IPS-20b (cell line): ENCODE results near the gene ZBTB46.

Experiments used
- H3K27ac ChIP-seq: one replicate; pipeline ENCODE4 v1.5.1; 2013; ENCODE audit warnings: low read length
- H3K27me3 ChIP-seq: 2 replicates; pipeline ENCODE4 v1.6.1; 2013; ENCODE audit warnings: mild to moderate bottlenecking, low read length, inconsistent platforms; ENCODE audit not compliant: insufficient read depth
- H3K36me3 ChIP-seq: 2 replicates; pipeline ENCODE4 v1.6.1; 2013; ENCODE audit warnings: low read depth, mild to moderate bottlenecking, inconsistent platforms, low read length, moderate library complexity; ENCODE audit not compliant: insufficient read depth
- H3K4me1 ChIP-seq: 2 replicates; pipeline ENCODE4 v1.6.1; 2013; ENCODE audit warnings: mild to moderate bottlenecking, control low read depth, inconsistent platforms, low read length, moderate library complexity; ENCODE audit not compliant: insufficient read depth
- H3K4me3 ChIP-seq: 2 replicates; pipeline ENCODE4 v1.5.1; 2013; ENCODE audit warnings: mild to moderate bottlenecking, low read length, inconsistent platforms
- H3K9ac ChIP-seq: 2 replicates; pipeline ENCODE4 v1.6.1; 2013; ENCODE audit warnings: low read depth, mild to moderate bottlenecking, inconsistent platforms, low read length, moderate library complexity
- H3K9me3 ChIP-seq: 2 replicates; pipeline ENCODE4 v1.6.1; 2013; ENCODE audit warnings: mild to moderate bottlenecking, low read depth, low read length, inconsistent platforms; ENCODE audit not compliant: insufficient read depth

Gene ZBTB46

GRCh38 chr20:63821811-63822210 lies 9.3 kb downstream of the ZBTB46 start:
- Histone ChIP-seq H3K4me1 (no peaks in the 10 kb centered on the region), H3K4me3 (no peak overlapping the region), H3K27ac (no peak overlapping the region), H3K9me3 (no peaks in the 10 kb centered on the region), H3K36me3 (no peaks in the 10 kb centered on the region), H3K27me3 (no peaks in the 10 kb centered on the region), H3K9ac (no peak overlapping the region)

GRCh38 chr20:63819224-63819921 lies 11.7 kb downstream of the ZBTB46 start:
- Histone ChIP-seq H3K27me3 (no peaks in the 10 kb centered on the region), H3K36me3 (no peaks in the 10 kb centered on the region), H3K27ac (no peak overlapping the region), H3K4me3 (no peak overlapping the region), H3K9me3 (no peaks in the 10 kb centered on the region), H3K4me1 (no peaks in the 10 kb centered on the region), H3K9ac (no peak overlapping the region)

- Histone ChIP-seq H3K4me3 (no peak overlapping the region), H3K9ac (no peak overlapping the region), H3K4me1 (no peaks in the 10 kb centered on the region), H3K27ac (no peak overlapping the region), H3K9me3 (no peaks in the 10 kb centered on the region), H3K27me3 (no peaks in the 10 kb centered on the region), H3K36me3 (no peaks in the 10 kb centered on the region)
Measured at GRCh38 chr20:63815615-63816253, 15.3 kb downstream of the ZBTB46 start.

GRCh38 chr20:63814891-63815614 lies 16.0 kb downstream of the ZBTB46 start:
- Histone ChIP-seq H3K9ac (no peak overlapping the region), H3K4me1 (no peaks in the 10 kb centered on the region), H3K9me3 (no peaks in the 10 kb centered on the region), H3K27ac (no peak overlapping the region), H3K36me3 (no peaks in the 10 kb centered on the region), H3K27me3 (no peaks in the 10 kb centered on the region), H3K4me3 (no peak overlapping the region)

- Histone ChIP-seq H3K36me3 (no peaks in the 10 kb centered on the region), H3K27me3 (no peaks in the 10 kb centered on the region), H3K9ac (no peak overlapping the region)
Measured at GRCh38 chr20:63811491-63811875, 19.6 kb downstream of the ZBTB46 start.

GRCh38 chr20:63810730-63811490 lies 20.2 kb downstream of the ZBTB46 start:
- no peak overlapping the region for H3K4me3 ChIP-seq
- no peaks in the 10 kb centered on the region for H3K9me3 ChIP-seq
- H3K4me1 ChIP-seq = no peaks in the 10 kb centered on the region
- no peaks in the 10 kb centered on the region for H3K27me3 ChIP-seq
- no peak overlapping the region for H3K9ac ChIP-seq
- no peaks in the 10 kb centered on the region for H3K36me3 ChIP-seq
- H3K27ac ChIP-seq = no peak overlapping the region

More at GRCh38 chr20:63811491-63811875, 19.6 kb downstream of the ZBTB46 start:
- Histone ChIP-seq H3K27ac (no peak overlapping the region), H3K9me3 (no peaks in the 10 kb centered on the region), H3K4me1 (no peaks in the 10 kb centered on the region), H3K4me3 (no peak overlapping the region)

GRCh38 chr20:63809856-63810255 lies 21.2 kb downstream of the ZBTB46 start:
- H3K36me3 ChIP-seq = no peaks in the 10 kb centered on the region
- no peaks in the 10 kb centered on the region for H3K27me3 ChIP-seq
- no peaks in the 10 kb centered on the region for H3K4me1 ChIP-seq
- no peak overlapping the region for H3K27ac ChIP-seq
- H3K9me3 ChIP-seq = no peaks in the 10 kb centered on the region
- no peak overlapping the region for H3K4me3 ChIP-seq
- H3K9ac ChIP-seq = no peak overlapping the region

GRCh38 chr20:63808964-63809674 lies 21.9 kb downstream of the ZBTB46 start:
- Histone ChIP-seq H3K27ac (no peak overlapping the region), H3K9me3 (no peaks in the 10 kb centered on the region), H3K4me1 (no peaks in the 10 kb centered on the region), H3K27me3 (no peaks in the 10 kb centered on the region), H3K4me3 (no peak overlapping the region), H3K9ac (no peak overlapping the region), H3K36me3 (no peaks in the 10 kb centered on the region)

- no peak overlapping the region for H3K4me3 ChIP-seq
- H3K27me3 ChIP-seq = no peaks in the 10 kb centered on the region
- no peak overlapping the region for H3K27ac ChIP-seq
Measured at GRCh38 chr20:63808145-63808724, 22.8 kb downstream of the ZBTB46 start.

GRCh38 chr20:63807654-63808053 lies 23.4 kb downstream of the ZBTB46 start:
- Histone ChIP-seq H3K36me3 (no peaks in the 10 kb centered on the region), H3K27ac (no peak overlapping the region), H3K4me3 (no peak overlapping the region), H3K4me1 (no peaks in the 10 kb centered on the region), H3K9ac (no peak overlapping the region), H3K27me3 (no peaks in the 10 kb centered on the region), H3K9me3 (no peaks in the 10 kb centered on the region)

More at GRCh38 chr20:63808145-63808724, 22.8 kb downstream of the ZBTB46 start:
- Histone ChIP-seq H3K9me3 (no peaks in the 10 kb centered on the region), H3K36me3 (no peaks in the 10 kb centered on the region), H3K4me1 (no peaks in the 10 kb centered on the region), H3K9ac (no peak overlapping the region)

- H3K4me1 ChIP-seq = no peaks in the 10 kb centered on the region
- no peaks in the 10 kb centered on the region for H3K9me3 ChIP-seq
- no peaks in the 10 kb centered on the region for H3K27me3 ChIP-seq
- H3K36me3 ChIP-seq = no peaks in the 10 kb centered on the region
- no peak overlapping the region for H3K27ac ChIP-seq
- H3K4me3 ChIP-seq = no peak overlapping the region
- no peak overlapping the region for H3K9ac ChIP-seq
Measured at GRCh38 chr20:63804308-63804636, 26.8 kb downstream of the ZBTB46 start.
